AG04450 (cell line): Measurements from ENCODE around the gene NT5DC4. TPM values are rescaled to one million over a fixed set of nuclear protein-coding genes. Genes with fewer than 3 reads are reported as not detected.

Source experiments
- CTCF ChIA-PET: fragments of 300-600, 350-600 bp; formaldehyde crosslinking; extraction: SDS; loops from one replicate; lab custom pipeline; 2022; ENCODE audit warnings: antibody characterized with exemption, inconsistent platforms; lab: Charles Lee
- POLR2A ChIA-PET: fragments of 350-600 bp; formaldehyde crosslinking; extraction: SDS; loops from one replicate; lab custom pipeline; 2021; ENCODE audit warnings: antibody characterized with exemption, inconsistent platforms; lab: Yijun Ruan, JAX
- DNase-seq: peaks from one replicate; pipeline ENCODE4 v3.0.0-alpha.2; 2011; ENCODE audit warnings: low read depth, low spot score
- H3K27ac ChIP-seq: one replicate; pipeline ENCODE4 v1.5.1; 2012; ENCODE audit warnings: low read depth, low read length, control low read depth
- H3K27me3 ChIP-seq: one replicate; pipeline ENCODE4 v1.6.0; 2012; ENCODE audit warnings: low read length; ENCODE audit not compliant: control insufficient read depth, insufficient read depth
- H3K4me3 ChIP-seq: 2 replicates; pipeline ENCODE4 v1.5.1; 2011; ENCODE audit warnings: mild to moderate bottlenecking, low read depth, low read length, control low read depth
- H3K9me3 ChIP-seq: 2 replicates; pipeline ENCODE4 v1.5.1; 2012; ENCODE audit warnings: low read length; ENCODE audit not compliant: control insufficient read depth, insufficient read depth
- CTCF ChIP-seq: IDR thresholded peaks from 2 replicates; pipeline ENCODE4 v1.5.1; 2011; ENCODE audit warnings: low read depth, low read length, control low read depth, inconsistent platforms
- polyA plus RNA-seq: library from polyadenylated mRNA; depleted of rRNA; stranded (reverse); fragments of >200 nt; gene quantifications from 2 replicates; pipeline ENCODE4 v1.2.3, GENCODE V29; 2011

NT5DC4 gene
- polyA plus RNA-seq, 1 experiment, result not detected

GRCh38 chr2:112723995-112724394, 3.2 kb downstream of the NT5DC4 start:
- ChIA-PET POLR2A (interaction anchor here (0.9 to 1.6 kb wide), 2 partner anchors 77 to 79 kb away, joined by 5 to 6 read pairs; no protein-coding TSS in a partner anchor), CTCF (interaction anchor here (1.0 to 9.8 kb wide), 4 partner anchors 9 to 121 kb away, joined by 4 to 225 read pairs (median 82); no protein-coding TSS in a partner anchor)
- H3K27ac ChIP-seq, result no peak overlapping the region
- DNase-seq, result no peak
- no peaks in the 10 kb centered on the region for H3K9me3 ChIP-seq
- no peak overlapping the region for H3K4me3 ChIP-seq
- no peaks in the 10 kb centered on the region for H3K27me3 ChIP-seq
- no peak for TF ChIP-seq CTCF

- H3K4me3 ChIP-seq, result no peak overlapping the region
- DNase-seq, result no peak
- ChIA-PET CTCF (interaction anchor here (0.6 to 9.8 kb wide), 12 partner anchors 9 to 217 kb away, joined by 3 to 225 read pairs (median 8); partner anchors contain the start of gene SLC20A1), POLR2A (interaction anchor here (0.6 to 1.6 kb wide), 5 partner anchors 57 to 99 kb away, joined by 3 to 8 read pairs (median 6); partner anchors contain the start of gene SLC20A1)
- H3K27me3 ChIP-seq, result no peaks in the 10 kb centered on the region
- H3K9me3 ChIP-seq, result no peaks in the 10 kb centered on the region
- TF ChIP-seq CTCF, result peak; percentile 23; the same call in 1 of the 2 replicates
- no peak overlapping the region for H3K27ac ChIP-seq
These were observed 4.0 kb downstream of the NT5DC4 start for GRCh38 chr2:112724591-112725525.

GRCh38 chr2:112725545-112726457, 5.0 kb downstream of the NT5DC4 start:
- Histone ChIP-seq H3K27me3 (no peaks in the 10 kb centered on the region), H3K27ac (no peak overlapping the region), H3K4me3 (no peak overlapping the region), H3K9me3 (no peaks in the 10 kb centered on the region)
- no peak for DNase-seq
- ChIA-PET POLR2A (interaction anchor here (0.6 to 1.7 kb wide), 8 partner anchors 58 to 107 kb away, joined by 3 to 8 read pairs (median 6); partner anchors contain the start of gene SLC20A1), CTCF (interaction anchor here (0.6 to 9.8 kb wide), 26 partner anchors 12 to 261 kb away, joined by 3 to 225 read pairs (median 4); partner anchors contain the start of gene SLC20A1)
- no peak for TF ChIP-seq CTCF

- no peaks in the 10 kb centered on the region for H3K9me3 ChIP-seq
- no peaks in the 10 kb centered on the region for H3K27me3 ChIP-seq
- CTCF ChIA-PET, result interaction anchor here (0.5 to 9.8 kb wide), 40 partner anchors 9 to 260 kb away, joined by 3 to 225 read pairs (median 4); partner anchors contain the start of gene SLC20A1
- no peak overlapping the region for H3K27ac ChIP-seq
- POLR2A ChIA-PET, result interaction anchor here (0.6 to 1.7 kb wide), 3 partner anchors 82 to 108 kb away, joined by 4 to 6 read pairs (median 5); no protein-coding TSS in a partner anchor
- peak; percentile 81 for DNase-seq
- H3K4me3 ChIP-seq, result no peak overlapping the region
- peak; percentile 97 for TF ChIP-seq CTCF
These were observed 5.8 kb downstream of the NT5DC4 start for GRCh38 chr2:112726487-112727190.
